HCT116 (cell line): ENCODE measurements around the gene RAMAC.

Source experiments
- FOSL1 ChIP-seq: IDR thresholded peaks from 2 replicates; pipeline ENCODE4 v1.6.1; 2012; ENCODE audit warnings: low read depth
- POLR2A ChIP-seq: IDR thresholded peaks from 2 replicates; pipeline ENCODE4 v1.7.0; 2011; ENCODE audit warnings: borderline replicate concordance; ENCODE audit not compliant: insufficient read depth, insufficient read length; ENCODE audit errors: extremely low read depth
- SIN3A ChIP-seq: IDR thresholded peaks from 2 replicates; pipeline ENCODE4 v1.6.1; 2012; ENCODE audit warnings: low read depth
- SRF ChIP-seq: IDR thresholded peaks from 2 replicates; pipeline ENCODE4 v1.6.1; 2012; ENCODE audit warnings: low read depth
- YY1 ChIP-seq: IDR thresholded peaks from 2 replicates; pipeline ENCODE4 v1.6.1; 2011; ENCODE audit warnings: low read length, low read depth, moderate library complexity, mild to moderate bottlenecking; ENCODE audit not compliant: insufficient replicate concordance; ENCODE audit errors: extremely low read depth
- ZNF274 ChIP-seq: fragments of 200-500 bp; sonication (Bioruptor generic); IDR thresholded peaks from 2 replicates; pipeline ENCODE4 v1.6.1; 2014; ENCODE audit warnings: mild to moderate bottlenecking, low read depth, low read length, inconsistent platforms
- TF ChIP-seq, protein P1 (sequence below), 3 experiments: fragments of 200-600 bp in 1 of 3; sonication (generic) in 1 of 3; IDR thresholded peaks in 2 of 3; conservative IDR thresholded peaks in 1 of 3; 2 replicates each; pipeline ENCODE4 v1.5.1; 2012 to 2017; ENCODE audit warnings: low read depth in 2 of 3, low read length in 2 of 3, antibody characterized with exemption in 1 of 3, borderline replicate concordance in 1 of 3, control low read depth in 1 of 3, mild to moderate bottlenecking in 1 of 3, mixed read lengths in 1 of 3, mixed run types in 1 of 3, moderate library complexity in 1 of 3; ENCODE audit not compliant: insufficient read depth in 1 of 3
- TF ChIP-seq, protein P2 (sequence below): IDR thresholded peaks from 2 replicates; pipeline ENCODE4 v1.6.1; 2012

DNA sequence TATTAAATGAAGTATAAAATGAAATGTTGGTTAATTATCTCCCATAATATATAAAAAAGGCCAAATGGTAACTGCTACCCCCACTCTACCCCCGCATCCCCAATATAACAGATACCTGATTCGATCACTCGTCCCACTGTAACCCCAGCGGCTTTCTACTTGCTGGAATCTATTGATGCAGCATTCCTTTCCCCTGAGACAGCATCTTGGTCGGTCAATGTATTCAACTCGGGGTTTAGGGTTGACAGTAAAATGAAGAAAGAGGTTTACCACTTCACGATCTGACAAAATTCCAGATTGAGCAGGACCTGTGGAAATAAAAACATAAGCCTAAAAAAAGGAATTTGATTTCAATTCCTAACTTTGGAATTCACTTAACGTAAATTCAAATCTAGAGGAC is 44.0 kb downstream of the RAMAC start:
- no peak for TF ChIP-seq SRF
- TF ChIP-seq, protein P1, sequence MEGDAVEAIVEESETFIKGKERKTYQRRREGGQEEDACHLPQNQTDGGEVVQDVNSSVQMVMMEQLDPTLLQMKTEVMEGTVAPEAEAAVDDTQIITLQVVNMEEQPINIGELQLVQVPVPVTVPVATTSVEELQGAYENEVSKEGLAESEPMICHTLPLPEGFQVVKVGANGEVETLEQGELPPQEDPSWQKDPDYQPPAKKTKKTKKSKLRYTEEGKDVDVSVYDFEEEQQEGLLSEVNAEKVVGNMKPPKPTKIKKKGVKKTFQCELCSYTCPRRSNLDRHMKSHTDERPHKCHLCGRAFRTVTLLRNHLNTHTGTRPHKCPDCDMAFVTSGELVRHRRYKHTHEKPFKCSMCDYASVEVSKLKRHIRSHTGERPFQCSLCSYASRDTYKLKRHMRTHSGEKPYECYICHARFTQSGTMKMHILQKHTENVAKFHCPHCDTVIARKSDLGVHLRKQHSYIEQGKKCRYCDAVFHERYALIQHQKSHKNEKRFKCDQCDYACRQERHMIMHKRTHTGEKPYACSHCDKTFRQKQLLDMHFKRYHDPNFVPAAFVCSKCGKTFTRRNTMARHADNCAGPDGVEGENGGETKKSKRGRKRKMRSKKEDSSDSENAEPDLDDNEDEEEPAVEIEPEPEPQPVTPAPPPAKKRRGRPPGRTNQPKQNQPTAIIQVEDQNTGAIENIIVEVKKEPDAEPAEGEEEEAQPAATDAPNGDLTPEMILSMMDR (IDR thresholded peaks at IDR 0.05 in 2 of 3, conservative IDR thresholded peaks at IDR 0.05 in 1 of 3; ENCODE audit: borderline replicate concordance in 1 of 3, insufficient read depth in 1 of 3, low read depth in 2 of 3, low read length in 2 of 3), result no peak
- TF ChIP-seq YY1, result no peak
- no peak for TF ChIP-seq POLR2A
- no peak for TF ChIP-seq ZNF274
- no peak for TF ChIP-seq SIN3A
- TF ChIP-seq, protein P2, sequence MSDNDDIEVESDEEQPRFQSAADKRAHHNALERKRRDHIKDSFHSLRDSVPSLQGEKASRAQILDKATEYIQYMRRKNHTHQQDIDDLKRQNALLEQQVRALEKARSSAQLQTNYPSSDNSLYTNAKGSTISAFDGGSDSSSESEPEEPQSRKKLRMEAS, result no peak
- TF ChIP-seq FOSL1, result peak; percentile 37; the same call in 1 of the 2 replicates
